COR-L47 (cell line): ENCODE measurements around the gene USF3.
A peak's percentile ranks its signal among the peaks of the same experiment; 100 is the strongest.

Experiments used
- DNase-seq: peaks from one replicate; lab custom pipeline; 2025; lab: John Stamatoyannopoulos, UW

USF3 gene, protein sequence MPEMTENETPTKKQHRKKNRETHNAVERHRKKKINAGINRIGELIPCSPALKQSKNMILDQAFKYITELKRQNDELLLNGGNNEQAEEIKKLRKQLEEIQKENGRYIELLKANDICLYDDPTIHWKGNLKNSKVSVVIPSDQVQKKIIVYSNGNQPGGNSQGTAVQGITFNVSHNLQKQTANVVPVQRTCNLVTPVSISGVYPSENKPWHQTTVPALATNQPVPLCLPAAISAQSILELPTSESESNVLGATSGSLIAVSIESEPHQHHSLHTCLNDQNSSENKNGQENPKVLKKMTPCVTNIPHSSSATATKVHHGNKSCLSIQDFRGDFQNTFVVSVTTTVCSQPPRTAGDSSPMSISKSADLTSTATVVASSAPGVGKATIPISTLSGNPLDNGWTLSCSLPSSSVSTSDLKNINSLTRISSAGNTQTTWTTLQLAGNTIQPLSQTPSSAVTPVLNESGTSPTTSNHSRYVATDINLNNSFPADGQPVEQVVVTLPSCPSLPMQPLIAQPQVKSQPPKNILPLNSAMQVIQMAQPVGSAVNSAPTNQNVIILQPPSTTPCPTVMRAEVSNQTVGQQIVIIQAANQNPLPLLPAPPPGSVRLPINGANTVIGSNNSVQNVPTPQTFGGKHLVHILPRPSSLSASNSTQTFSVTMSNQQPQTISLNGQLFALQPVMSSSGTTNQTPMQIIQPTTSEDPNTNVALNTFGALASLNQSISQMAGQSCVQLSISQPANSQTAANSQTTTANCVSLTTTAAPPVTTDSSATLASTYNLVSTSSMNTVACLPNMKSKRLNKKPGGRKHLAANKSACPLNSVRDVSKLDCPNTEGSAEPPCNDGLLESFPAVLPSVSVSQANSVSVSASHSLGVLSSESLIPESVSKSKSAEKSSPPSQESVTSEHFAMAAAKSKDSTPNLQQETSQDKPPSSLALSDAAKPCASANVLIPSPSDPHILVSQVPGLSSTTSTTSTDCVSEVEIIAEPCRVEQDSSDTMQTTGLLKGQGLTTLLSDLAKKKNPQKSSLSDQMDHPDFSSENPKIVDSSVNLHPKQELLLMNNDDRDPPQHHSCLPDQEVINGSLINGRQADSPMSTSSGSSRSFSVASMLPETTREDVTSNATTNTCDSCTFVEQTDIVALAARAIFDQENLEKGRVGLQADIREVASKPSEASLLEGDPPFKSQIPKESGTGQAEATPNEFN (N-terminal part only)

DNA sequence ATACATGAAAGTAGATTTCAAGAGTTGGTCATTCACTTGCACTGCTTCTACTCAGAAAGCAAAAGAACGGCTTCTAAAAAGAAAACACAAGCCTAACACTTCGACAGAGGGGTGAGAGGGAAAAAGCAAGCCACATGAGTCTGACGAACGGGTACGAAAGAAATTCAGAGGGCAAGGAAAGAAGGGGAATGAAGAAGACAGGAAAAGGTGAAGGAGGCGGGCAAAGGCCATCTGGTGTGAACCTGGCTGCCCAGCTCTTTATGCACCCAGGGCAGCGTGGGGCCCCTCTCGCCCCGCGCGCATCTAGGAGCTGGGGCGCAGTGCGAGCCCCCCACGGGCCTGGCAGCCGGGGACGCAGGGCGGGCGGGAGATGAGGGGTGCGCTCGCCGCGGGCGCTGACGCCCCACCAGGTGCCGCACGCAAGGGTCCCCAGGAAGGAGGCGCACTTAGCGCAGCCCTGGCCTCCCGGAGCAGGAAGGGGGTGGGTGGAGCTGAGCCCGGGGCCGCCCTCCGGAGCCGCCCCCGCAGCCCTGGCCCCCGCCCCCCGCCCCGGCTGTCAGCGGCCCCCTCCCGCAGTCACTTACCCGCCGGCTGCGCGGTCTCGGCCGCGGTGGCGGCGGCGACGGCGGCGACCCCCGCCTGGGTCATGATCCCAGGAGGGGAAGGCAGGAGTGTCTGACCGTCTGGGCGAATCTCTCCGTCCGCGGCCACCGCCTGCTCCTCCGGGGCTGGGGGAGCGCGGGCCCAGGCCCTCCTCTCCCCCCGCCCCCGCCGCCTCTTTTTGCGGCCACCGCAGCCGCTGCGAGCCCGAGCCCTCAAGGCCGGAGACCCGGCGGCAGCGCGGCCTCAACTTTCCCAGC, at the start of gene USF3:
USF3 (minus strand) TSS at position 857 of the 860 bp plus-strand sequence. CDS start 21,764 bp downstream, outside the sequence.
- DNase-seq, result peak; percentile 81

DNA sequence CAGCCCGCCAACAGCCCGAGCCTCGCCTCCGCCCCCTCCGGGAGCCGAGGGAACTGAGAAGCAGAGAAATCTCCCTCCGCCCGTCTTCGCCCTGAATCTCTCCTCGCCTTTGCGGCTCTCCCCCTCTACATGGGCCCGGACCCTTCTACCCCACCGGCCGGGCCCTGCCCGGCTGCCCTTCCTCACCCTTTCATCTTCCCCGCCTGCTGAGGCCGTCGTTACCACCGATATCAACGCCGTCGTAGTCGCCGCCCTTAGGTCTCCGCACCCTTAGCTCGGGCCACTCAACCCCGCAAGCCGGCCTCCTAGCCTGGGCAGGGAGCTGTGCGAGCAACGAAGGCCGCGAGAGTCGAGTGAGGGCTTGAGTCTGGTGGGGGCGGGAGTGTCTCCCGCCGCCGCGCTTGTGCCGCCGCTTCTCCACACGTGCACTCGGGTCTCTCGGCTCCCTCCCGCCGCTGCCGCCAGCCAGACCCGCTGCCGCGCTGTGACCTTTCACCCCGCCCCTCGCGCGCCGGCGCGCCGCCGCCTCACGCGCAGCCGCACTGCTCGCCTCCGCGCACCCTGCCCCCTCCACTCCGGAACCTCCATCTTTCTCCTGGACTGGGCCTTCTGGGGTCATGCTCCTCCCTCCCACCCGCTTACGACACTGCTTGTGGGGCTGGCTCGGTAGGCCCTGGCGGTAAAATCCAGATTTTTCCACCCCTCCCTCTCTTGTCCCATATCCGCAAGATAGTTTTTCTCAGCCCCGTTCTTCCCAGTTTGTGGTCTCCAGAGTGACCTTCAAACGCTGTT, 49.5 kb upstream of the USF3 start, which contains the start of gene NAA50:
NAA50 (minus strand) TSS at position 494 of the 792 bp plus-strand sequence; CDS start at position 194, 300 bp downstream.
- peak; percentile 91 for DNase-seq

DNA sequence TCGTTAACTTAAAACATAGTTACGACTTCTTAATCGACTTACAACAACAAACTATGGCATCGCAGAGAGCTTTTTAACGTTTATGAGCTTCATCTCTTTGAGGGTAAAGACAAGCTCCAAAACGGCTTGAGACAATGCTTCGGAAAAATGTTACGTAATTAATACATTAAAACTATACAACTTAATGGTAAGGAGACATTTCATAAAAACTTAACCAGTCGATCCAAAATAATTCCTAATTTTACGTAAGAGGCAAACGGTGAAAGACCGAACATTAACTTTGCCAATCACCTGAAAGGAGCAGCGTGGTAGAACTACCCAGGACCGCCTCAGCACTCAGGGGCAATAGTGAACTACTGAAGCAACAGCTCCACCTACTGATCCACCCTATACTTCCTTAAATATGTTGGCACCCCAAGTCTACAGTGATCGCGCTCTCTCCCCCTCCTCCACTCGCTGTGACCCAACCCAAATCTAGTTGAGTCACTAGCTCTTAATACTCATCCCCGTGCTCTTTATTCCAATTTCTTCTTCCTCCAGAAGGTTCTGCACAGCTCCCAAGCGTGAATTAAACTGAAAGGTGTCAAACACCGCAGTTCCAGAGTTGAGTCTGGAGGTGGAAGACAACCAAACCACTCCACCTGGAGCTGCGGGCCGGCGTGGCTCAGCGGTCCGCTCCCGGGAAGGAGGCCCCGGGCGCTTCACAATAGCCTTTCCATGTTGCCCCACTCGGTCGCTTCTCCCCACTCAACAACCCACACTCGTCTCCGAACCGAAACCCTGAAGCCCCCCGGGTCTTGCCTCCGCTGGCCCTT, 48.7 kb upstream of the USF3 start:
- peak; percentile 85 for DNase-seq

DNA sequence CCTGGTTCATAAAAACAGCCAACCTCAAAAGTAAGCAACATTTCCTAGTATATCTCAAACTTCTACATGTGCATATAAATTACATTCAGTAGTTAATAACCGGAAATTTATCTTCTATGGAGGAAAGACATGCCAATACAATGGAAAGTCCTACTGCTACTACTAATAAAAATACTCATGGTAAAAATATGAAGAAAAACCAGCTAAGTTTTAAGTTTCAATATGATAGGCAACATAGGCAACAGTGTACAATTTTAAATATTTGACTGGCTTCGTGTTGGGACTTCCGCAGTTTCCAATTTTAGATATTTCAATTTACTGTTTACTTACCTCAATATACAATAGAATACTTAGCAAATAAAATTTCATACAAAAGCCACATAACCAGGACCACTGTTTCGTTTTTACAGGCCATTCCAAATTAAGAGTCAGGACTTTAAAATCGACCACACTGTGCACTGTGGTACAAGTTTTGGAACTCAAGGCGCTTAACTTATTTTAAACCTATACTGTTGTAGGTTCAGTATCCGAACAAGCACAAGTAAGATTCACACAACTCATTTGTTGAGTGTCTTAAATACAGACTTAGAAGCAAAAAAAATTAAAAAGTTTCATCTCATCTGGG, 46.7 kb upstream of the USF3 start:
- DNase-seq, result no peak

DNA sequence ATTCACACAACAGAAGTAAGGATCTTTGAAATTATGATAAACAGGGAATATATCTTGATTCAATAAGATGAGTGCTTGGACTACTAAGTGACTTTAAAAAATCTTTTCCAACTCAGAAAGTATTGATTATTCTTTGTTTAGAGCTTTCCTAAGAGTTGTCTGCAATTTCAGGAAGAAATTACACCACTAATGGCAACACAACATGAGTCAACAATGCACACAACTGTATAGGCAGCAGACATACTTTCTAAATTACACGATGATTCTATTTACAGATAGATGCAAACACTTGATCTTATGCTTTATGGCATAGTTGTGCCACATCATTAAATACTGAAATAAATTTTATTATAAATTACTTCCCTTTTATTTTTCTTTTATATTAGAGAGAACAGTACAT, 45.2 kb upstream of the USF3 start:
- no peak for DNase-seq

DNA sequence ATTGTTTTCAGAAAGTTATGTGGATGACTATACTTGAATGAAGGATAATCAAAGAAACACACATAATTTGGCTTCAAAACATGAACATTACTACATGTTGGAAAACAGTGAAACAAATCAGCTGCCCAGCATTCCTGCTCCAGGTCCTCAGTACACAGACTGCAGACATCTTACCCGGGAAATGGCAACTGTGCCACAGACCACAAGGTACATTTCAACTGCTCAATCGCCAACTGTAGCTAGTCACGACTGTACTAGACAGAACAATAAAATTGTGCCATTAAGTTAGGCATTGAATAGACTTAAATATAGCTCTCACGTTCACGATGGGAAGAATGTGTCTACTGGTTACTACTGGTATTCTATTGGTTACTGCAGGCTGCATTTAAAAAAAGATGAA, 44.6 kb upstream of the USF3 start:
- DNase-seq, result no peak

DNA sequence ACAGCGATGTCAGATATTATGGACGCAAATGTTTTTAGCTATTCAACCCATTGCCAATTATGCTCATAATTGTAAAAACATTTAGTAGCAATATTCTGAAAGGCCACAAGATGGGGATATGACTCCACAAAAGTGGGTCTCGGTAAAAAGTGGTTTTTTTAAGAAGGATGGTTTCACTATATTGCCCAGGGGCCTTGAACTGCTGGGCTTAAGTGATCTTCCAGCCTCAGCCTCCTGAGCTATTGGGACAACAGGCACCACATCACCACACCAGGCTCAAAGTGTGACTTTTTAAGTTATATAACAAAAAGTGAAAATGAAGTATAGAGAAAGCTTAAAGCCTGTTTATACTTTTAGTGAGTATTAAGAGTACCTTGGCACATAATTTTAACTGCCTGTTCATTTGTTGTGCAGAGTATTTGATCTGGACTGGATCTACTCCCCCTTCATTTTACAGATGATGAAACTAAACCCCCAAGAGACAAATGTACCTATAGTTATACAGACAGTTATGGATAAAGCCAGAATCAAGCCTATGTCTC, 40.2 kb upstream of the USF3 start:
- peak; percentile 39 for DNase-seq

DNA sequence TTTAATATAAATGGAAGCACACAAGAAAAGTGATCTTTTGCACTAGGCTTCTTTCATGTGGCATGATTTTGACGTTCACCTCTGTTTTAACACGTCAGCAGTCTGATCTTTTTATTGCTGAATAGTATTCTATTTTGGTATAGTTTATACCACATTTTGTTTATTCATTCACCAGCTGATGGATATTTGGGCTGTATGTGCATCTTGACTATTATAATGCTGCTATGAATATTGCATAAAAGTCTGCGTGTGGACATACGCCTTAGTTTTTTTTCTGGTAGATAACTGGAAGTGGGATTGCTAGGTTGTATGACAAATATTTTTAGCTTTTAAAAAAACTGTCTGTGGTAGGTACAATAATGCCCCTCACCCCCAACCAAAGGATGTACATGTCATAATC, 35.3 kb upstream of the USF3 start:
- no peak for DNase-seq

DNA sequence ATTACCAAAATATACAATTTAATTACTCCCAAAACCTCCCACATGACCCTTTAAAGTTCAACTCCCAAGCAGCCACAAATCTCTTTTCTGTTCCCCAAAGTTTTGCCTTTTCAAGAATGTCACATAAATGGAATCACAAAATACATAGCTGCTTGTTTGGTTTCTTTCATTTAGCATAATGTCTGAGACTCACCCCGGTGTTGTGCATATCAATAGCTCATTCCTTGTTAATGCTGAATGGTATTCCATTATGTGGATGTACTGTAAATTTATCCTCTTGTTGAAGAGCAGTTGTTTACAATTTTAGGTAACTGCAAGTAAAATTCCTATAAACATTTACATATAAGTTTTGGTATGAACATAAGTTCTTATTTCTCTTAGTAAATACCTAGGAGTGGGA, 34.1 kb upstream of the USF3 start:
- DNase-seq, result no peak

DNA sequence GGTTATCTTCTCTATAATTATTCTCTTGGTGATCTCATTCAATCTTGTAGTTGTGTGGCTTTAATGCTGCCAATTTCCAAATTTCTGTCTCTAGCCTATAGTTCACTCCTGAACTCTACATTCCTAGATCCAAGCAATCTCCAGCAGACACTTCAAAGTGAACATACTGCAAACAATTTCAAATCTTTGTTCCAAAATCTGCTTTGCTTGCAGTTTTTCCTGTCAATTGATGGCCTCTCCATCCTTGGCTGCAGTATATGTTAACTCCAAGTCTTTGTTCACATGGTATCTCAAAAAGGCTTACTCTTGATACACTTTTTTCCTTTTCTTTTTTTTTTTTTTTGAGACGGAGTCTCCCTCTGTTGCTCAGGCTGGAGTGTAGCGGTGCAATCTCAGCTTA, 32.2 kb upstream of the USF3 start:
- no peak for DNase-seq

DNA sequence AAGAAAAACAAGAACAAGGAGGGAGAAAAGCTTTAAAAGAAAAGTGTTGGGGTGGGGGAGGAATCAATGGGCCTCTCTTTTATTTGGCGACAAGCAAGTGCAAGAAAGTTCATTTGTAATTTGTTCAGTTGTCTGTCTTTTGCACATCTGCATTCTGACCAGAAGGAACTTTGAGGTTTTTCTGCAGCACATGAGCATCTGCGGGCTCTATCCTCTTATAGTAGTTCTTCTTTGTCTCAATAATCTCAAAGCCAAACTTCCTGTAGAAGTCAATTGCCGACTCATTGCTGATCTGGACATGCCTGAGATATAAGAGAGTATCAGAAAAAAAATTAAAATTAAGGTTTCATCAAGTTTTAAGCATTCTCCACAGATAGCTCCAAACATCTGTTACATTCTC, 25.2 kb upstream of the USF3 start:
- no peak for DNase-seq

DNA sequence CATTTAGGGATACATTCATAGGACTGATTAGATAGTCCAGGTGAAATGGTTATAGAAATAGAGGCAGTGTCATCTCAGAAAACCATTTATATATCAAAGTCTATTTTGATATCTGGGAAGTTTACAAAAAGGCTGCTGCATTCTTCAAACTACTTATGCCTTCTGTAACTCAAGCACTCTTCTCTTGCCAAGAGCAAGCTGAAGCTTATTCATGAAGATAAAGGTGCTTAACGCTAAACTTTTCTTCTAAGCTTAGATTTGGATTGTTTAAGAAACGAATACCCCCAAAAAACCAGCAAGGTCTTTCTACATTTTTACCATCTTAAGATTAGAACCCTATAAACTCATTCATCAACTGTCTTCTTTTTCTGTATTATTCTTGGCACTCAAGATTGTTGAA, 23.3 kb upstream of the USF3 start:
- no peak for DNase-seq

DNA sequence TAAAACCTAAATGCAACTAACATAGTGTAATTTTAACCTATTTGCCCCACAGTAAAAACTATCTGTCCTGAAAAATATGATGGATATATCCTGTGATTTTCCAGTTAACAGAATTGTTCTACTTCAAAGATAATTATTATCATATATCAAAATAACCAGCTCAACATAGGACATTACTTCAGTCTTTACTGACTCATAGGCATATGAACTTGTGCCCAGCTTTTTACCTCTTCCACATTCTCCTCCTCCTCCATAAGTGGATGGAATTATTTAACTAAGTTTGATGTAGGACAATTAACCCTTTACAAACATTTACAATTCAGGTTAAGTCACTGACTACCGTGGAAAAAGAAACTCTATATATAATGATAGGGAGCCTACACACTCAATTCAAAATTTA, 22.9 kb upstream of the USF3 start:
- no peak for DNase-seq

DNA sequence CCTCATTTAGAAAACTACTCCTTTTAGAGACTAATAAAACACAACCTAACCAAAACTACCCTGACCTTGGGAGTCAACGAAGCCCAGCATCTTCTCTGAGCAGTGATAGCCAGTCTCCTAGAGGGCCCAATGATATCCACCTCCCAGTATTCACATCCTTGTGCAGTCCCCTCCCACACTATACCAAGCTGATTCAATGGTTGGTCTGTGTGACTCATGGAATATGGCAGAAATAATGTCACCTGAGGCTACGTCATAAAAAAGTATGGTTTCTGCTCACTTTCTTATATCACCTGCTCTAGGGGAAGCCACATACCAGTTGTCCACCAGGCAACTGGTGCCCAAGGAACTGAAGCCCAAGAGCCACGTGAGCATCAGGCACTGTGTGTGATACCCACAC, 21.4 kb upstream of the USF3 start:
- DNase-seq, result no peak

DNA sequence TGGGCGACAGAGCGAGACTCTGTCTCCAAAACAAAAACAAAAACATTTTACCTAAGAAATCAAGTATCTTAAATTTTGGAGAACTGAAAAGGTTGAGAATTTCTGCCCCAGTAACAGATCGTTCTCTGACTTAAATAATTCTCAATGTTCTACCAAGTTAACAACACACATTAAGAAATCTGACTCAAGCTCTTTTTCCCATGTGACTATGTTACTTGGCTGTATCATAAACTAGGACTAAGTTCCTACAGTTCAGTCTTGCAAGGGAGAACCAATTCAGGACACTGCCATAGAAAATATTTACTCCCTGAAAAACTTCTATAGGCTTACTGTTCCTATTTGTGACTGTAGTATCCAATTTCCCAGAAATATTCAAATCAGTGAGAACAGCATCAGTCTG, 20.9 kb upstream of the USF3 start:
- no peak for DNase-seq

DNA sequence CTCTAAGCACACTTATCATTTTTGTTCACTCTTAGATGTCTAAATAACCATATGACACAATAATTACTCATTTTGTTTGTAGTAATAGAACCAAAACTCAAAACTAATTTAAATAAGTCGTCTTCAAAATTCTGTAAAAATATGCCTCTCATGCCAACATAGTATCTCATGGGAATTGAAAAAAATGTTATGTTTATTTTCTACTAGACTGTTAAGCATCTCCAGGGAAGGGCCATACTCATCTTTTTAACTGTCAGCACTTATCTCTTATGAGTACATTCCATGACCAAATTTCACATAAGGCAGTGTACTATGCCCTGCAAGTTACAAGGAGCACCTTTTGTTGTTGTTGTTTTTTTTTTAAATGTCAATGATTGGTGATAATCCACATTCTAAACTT, 18.3 kb upstream of the USF3 start:
- no peak for DNase-seq

DNA sequence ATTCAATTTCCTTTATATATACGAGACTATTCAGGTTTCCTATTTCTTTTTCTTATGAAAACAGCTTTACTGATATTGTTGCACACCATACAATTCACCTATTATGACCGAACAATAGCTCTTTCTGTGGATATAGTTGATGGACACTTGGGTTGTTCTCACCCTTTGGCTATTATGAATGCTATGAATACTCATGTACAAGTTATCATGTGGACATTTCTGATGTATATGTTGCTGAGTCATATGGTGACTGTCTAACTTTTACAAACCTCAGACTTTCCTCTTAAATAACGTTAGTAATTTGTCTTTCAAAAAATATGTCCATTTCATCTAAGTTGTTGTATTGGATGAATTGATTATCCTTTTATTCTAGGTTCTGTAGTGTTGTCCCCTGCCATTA, 15.7 kb upstream of the USF3 start:
- DNase-seq, result no peak

DNA sequence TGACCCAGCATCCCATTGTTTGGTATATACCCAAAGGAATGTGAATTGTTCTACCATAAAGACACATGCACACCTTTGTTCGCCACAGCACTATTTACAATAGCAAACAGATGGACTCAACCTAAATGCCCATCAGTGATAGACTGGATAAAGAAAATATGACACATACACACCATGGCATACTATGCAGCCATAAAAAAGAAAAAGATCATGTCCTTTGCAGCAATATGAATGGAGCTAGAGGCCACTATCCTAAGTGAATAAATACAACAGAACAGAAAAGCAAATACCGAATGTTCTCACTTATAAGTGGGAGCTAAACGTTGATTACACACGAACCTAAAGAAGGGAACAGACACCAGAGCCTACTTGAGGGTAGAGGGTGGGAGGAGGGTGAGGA, 11.4 kb upstream of the USF3 start:
- no peak for DNase-seq

DNA sequence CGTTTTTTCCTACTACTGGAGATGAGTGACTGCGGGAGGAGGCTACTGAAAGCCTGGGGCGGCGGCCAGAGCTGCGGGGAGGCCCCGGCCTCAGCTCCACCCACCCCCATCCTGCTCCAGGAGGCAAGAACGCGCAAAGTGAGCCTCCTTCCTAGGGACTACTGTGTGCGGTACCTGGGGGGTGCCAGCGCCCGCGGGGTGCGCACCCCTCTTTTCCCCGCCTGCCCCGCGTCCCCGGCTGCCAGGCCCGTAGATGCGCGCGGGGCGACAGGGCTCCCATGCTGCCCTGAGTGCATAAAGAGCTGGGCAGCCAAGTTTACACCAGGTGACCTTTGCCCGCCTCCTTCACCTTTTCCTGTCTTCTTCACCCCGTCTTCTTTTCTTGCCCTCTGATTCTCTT, 2.5 kb upstream of the USF3 start:
- DNase-seq, result no peak
